ENCODE measurements around the gene IGFBP5.

Gene IGFBP5

GRCh38 chr2:216724190-216724589 is 28.8 kb upstream of the IGFBP5 start:
- Mint-ChIP-seq H3K4me3 (no peak overlapping the region), H3K9me3 (no peaks in the 10 kb centered on the region), H3K4me1 (no peaks in the 10 kb centered on the region), H3K27ac (no peak overlapping the region), H3K27me3 (peaks cover 2% of the 10 kb centered on the region), H3K36me3 (ENCODE audit: low read depth) (no peaks in the 10 kb centered on the region)
- ATAC-seq: no peak
- no peak for DNase-seq

GRCh38 chr2:216721141-216721540 is 25.8 kb upstream of the IGFBP5 start:
- Mint-ChIP-seq H3K36me3 (ENCODE audit: low read depth) (no peaks in the 10 kb centered on the region), H3K27ac (no peak overlapping the region), H3K9me3 (no peaks in the 10 kb centered on the region), H3K27me3 (peaks cover 2% of the 10 kb centered on the region), H3K4me3 (no peak overlapping the region), H3K4me1 (no peaks in the 10 kb centered on the region)
- DNase-seq (no peak), ATAC-seq (no peak)

- Mint-ChIP-seq H3K4me1 (no peaks in the 10 kb centered on the region), H3K36me3 (ENCODE audit: low read depth) (no peaks in the 10 kb centered on the region), H3K4me3 (no peak overlapping the region), H3K27ac (no peak overlapping the region), H3K9me3 (no peaks in the 10 kb centered on the region), H3K27me3 (peaks cover 2% of the 10 kb centered on the region)
- ATAC-seq: no peak
- no peak for DNase-seq
Observed at GRCh38 chr2:216720722-216721121, 25.4 kb upstream of the IGFBP5 start.

- H3K27ac Mint-ChIP-seq: no peak overlapping the region
Observed at GRCh38 chr2:216717907-216718615, 22.7 kb upstream of the IGFBP5 start.

GRCh38 chr2:216717491-216717901 is 22.1 kb upstream of the IGFBP5 start:
- Mint-ChIP-seq H3K27me3 (no peaks in the 10 kb centered on the region), H3K4me1 (no peaks in the 10 kb centered on the region), H3K36me3 (ENCODE audit: low read depth) (no peaks in the 10 kb centered on the region), H3K9me3 (no peaks in the 10 kb centered on the region), H3K4me3 (no peak overlapping the region), H3K27ac (no peak overlapping the region)
- ATAC-seq (no peak), DNase-seq (no peak)

More at GRCh38 chr2:216717907-216718615, 22.7 kb upstream of the IGFBP5 start:
- no peak overlapping the region for H3K4me3 Mint-ChIP-seq
- H3K27me3 Mint-ChIP-seq: no peaks in the 10 kb centered on the region
- H3K36me3 Mint-ChIP-seq (ENCODE audit: low read depth): no peaks in the 10 kb centered on the region
- H3K4me1 Mint-ChIP-seq: no peaks in the 10 kb centered on the region
- no peaks in the 10 kb centered on the region for H3K9me3 Mint-ChIP-seq
- ATAC-seq (no peak), DNase-seq (no peak)

GRCh38 chr2:216716109-216716508 is 20.8 kb upstream of the IGFBP5 start:
- H3K4me1 Mint-ChIP-seq: no peaks in the 10 kb centered on the region
- H3K4me3 Mint-ChIP-seq: no peak overlapping the region
- no peaks in the 10 kb centered on the region for H3K36me3 Mint-ChIP-seq (ENCODE audit: low read depth)
- DNase-seq: no peak
- no peak for ATAC-seq
- no peaks in the 10 kb centered on the region for H3K9me3 Mint-ChIP-seq
- H3K27ac Mint-ChIP-seq: no peak overlapping the region
- no peaks in the 10 kb centered on the region for H3K27me3 Mint-ChIP-seq

- DNase-seq: no peak
- H3K4me1 Mint-ChIP-seq: no peaks in the 10 kb centered on the region
- no peak overlapping the region for H3K27ac Mint-ChIP-seq
- H3K9me3 Mint-ChIP-seq: no peaks in the 10 kb centered on the region
- H3K27me3 Mint-ChIP-seq: no peaks in the 10 kb centered on the region
- no peak overlapping the region for H3K4me3 Mint-ChIP-seq
- no peaks in the 10 kb centered on the region for H3K36me3 Mint-ChIP-seq (ENCODE audit: low read depth)
- no peak for ATAC-seq
Observed at GRCh38 chr2:216715402-216715974, 20.1 kb upstream of the IGFBP5 start.

GRCh38 chr2:216714376-216714775 is 19.0 kb upstream of the IGFBP5 start:
- Mint-ChIP-seq H3K27ac (no peak overlapping the region), H3K27me3 (no peaks in the 10 kb centered on the region), H3K36me3 (ENCODE audit: low read depth) (no peaks in the 10 kb centered on the region), H3K9me3 (peaks cover 3% of the 10 kb centered on the region), H3K4me1 (no peaks in the 10 kb centered on the region), H3K4me3 (no peak overlapping the region)
- ATAC-seq (no peak), DNase-seq (no peak)

GRCh38 chr2:216713691-216714336 is 18.5 kb upstream of the IGFBP5 start:
- ATAC-seq: no peak
- Mint-ChIP-seq H3K27me3 (no peaks in the 10 kb centered on the region), H3K27ac (no peak overlapping the region), H3K4me3 (no peak overlapping the region), H3K36me3 (ENCODE audit: low read depth) (no peaks in the 10 kb centered on the region), H3K4me1 (no peaks in the 10 kb centered on the region), H3K9me3 (peaks cover 6% of the 10 kb centered on the region)
- no peak for DNase-seq

- Mint-ChIP-seq H3K9me3 (peaks cover 6% of the 10 kb centered on the region), H3K27me3 (no peaks in the 10 kb centered on the region), H3K36me3 (ENCODE audit: low read depth) (no peaks in the 10 kb centered on the region), H3K4me1 (no peaks in the 10 kb centered on the region), H3K27ac (no peak overlapping the region), H3K4me3 (no peak overlapping the region)
- ATAC-seq: no peak
- DNase-seq: no peak
Observed at GRCh38 chr2:216711348-216711747, 16.0 kb upstream of the IGFBP5 start.

- no peak for DNase-seq
- Mint-ChIP-seq H3K36me3 (ENCODE audit: low read depth) (no peaks in the 10 kb centered on the region), H3K27ac (no peak overlapping the region), H3K9me3 (peaks cover 6% of the 10 kb centered on the region), H3K4me3 (no peak overlapping the region), H3K4me1 (no peaks in the 10 kb centered on the region), H3K27me3 (no peaks in the 10 kb centered on the region)
- ATAC-seq: peak; percentile 15
Observed at GRCh38 chr2:216710551-216711301, 15.4 kb upstream of the IGFBP5 start.

GRCh38 chr2:216702756-216703155 is 7.4 kb upstream of the IGFBP5 start:
- DNase-seq: no peak
- no peak for ATAC-seq
- H3K9me3 Mint-ChIP-seq: no peaks in the 10 kb centered on the region
- H3K27ac Mint-ChIP-seq: no peak overlapping the region
- no peaks in the 10 kb centered on the region for H3K36me3 Mint-ChIP-seq (ENCODE audit: low read depth)
- H3K4me1 Mint-ChIP-seq: no peaks in the 10 kb centered on the region
- peaks cover 5% of the 10 kb centered on the region for H3K27me3 Mint-ChIP-seq
- no peak overlapping the region for H3K4me3 Mint-ChIP-seq

- DNase-seq (no peak), ATAC-seq (no peak)
- no peaks in the 10 kb centered on the region for H3K4me1 Mint-ChIP-seq
- no peaks in the 10 kb centered on the region for H3K9me3 Mint-ChIP-seq
- H3K27ac Mint-ChIP-seq: no peak overlapping the region
- H3K36me3 Mint-ChIP-seq (ENCODE audit: low read depth): no peaks in the 10 kb centered on the region
- H3K4me3 Mint-ChIP-seq: no peak overlapping the region
- H3K27me3 Mint-ChIP-seq: peaks cover 16% of the 10 kb centered on the region
Observed at GRCh38 chr2:216701544-216701943, 6.2 kb upstream of the IGFBP5 start.

GRCh38 chr2:216700781-216701180 is 5.4 kb upstream of the IGFBP5 start:
- ATAC-seq: no peak
- peaks cover 24% of the 10 kb centered on the region for H3K27me3 Mint-ChIP-seq
- no peak for DNase-seq

More at GRCh38 chr2:216700781-216701180, 5.4 kb upstream of the IGFBP5 start:
- no peaks in the 10 kb centered on the region for H3K36me3 Mint-ChIP-seq (ENCODE audit: low read depth)
- H3K4me1 Mint-ChIP-seq: no peaks in the 10 kb centered on the region
- no peak overlapping the region for H3K4me3 Mint-ChIP-seq
- H3K27ac Mint-ChIP-seq: no peak overlapping the region
- no peaks in the 10 kb centered on the region for H3K9me3 Mint-ChIP-seq

Data from activated naive CD8-positive, alpha-beta T cell treated with anti-CD3 and anti-CD28 coated beads, Interleukin-2, amount 50 U/mL, for 24 hours (primary cell).